NCI-H2107 (cell line): Measurements from ENCODE around the gene CMPK2.
"Not testable (repeated sequence)": the region's sequence is repeated elsewhere in the genome, so short reads cannot be mapped to it uniquely, and the experiment has no call there.

Experiments used
- DNase-seq: peaks from one replicate; lab custom pipeline; 2025; lab: John Stamatoyannopoulos, UW

The CMPK2 gene, protein sequence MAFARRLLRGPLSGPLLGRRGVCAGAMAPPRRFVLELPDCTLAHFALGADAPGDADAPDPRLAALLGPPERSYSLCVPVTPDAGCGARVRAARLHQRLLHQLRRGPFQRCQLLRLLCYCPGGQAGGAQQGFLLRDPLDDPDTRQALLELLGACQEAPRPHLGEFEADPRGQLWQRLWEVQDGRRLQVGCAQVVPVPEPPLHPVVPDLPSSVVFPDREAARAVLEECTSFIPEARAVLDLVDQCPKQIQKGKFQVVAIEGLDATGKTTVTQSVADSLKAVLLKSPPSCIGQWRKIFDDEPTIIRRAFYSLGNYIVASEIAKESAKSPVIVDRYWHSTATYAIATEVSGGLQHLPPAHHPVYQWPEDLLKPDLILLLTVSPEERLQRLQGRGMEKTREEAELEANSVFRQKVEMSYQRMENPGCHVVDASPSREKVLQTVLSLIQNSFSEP

DNA sequence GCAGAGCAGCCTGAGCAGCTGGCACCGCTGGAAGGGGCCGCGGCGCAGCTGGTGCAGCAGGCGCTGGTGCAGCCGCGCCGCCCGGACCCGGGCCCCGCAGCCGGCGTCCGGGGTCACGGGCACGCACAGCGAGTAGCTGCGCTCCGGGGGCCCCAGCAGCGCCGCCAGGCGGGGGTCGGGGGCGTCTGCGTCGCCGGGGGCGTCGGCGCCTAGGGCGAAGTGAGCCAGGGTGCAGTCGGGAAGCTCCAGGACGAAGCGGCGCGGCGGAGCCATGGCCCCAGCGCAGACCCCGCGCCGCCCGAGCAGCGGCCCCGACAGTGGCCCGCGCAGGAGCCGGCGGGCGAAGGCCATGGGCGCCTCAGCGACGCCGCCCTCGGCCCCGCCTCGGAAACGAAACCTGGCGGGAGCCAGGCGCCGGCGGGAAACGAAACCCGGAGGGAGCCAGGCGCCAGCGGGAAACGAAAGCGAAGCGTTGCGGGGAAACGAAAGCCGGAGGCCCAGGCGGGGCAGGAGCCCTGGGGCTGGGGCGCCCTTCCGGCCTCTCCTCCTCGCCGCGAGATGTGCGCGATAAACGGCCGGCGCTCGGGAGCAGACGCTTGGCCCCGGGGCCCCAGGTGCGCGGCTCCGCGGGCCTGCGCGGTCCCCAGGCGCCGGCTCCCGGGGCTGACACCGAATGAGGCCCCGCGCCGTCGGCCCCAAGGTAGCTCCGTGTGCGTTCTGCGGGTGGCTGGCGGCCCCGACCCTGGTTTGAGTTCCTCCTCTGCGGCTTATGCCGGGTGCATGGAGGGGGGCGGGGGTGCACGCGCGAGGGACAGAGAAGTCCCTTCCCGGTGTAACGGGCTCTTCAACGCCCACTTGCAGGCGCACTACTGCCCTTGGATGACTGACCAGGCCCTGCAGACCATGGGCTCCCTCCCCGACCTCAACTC lies at the start of gene CMPK2:
Gene CMPK2, minus strand, starts transcription at position 562 of the 929 bp plus-strand sequence. Its CDS starts 211 bp downstream, at position 351.
- peak; percentile 22 for DNase-seq

DNA sequence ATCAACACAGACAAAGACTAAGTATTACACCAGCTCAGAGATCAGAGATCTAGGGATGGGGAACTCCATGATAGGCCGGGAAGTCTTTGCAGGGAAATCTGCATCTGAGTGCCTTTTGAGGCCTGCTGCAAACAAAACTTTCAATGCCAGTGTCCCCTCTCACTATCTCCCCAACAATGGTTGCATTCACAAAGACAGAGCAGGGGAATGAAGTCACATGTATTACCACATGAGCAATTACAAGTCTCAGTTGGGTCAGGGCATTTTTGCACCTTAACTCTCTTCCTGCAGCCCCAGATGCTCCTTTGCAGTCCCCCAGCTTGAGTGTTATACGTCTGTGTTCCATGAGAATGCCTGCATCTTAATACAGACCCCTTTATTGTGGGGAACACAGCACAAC lies 49.7 kb upstream of the CMPK2 start:
- no peak for DNase-seq

DNA sequence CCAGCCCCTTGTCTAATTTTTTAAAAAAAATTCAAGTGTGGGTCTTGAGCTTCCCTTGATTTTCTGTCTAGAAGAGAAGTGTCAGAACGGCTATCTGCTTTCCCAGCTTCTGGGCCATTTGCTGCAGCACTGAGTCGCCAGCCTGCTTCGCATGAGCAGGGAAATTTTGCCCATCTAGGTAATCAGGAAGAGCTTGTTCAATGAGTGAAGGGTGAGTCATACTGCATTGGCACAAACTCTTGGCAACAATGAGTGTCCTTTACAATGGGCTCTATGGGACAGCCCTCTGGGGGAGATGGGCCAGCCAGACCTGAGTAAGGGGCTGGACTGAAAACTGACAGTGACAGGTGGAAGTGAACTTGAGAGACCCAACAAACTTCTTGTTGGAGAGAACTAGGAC lies 49.1 kb upstream of the CMPK2 start:
- no peak for DNase-seq

DNA sequence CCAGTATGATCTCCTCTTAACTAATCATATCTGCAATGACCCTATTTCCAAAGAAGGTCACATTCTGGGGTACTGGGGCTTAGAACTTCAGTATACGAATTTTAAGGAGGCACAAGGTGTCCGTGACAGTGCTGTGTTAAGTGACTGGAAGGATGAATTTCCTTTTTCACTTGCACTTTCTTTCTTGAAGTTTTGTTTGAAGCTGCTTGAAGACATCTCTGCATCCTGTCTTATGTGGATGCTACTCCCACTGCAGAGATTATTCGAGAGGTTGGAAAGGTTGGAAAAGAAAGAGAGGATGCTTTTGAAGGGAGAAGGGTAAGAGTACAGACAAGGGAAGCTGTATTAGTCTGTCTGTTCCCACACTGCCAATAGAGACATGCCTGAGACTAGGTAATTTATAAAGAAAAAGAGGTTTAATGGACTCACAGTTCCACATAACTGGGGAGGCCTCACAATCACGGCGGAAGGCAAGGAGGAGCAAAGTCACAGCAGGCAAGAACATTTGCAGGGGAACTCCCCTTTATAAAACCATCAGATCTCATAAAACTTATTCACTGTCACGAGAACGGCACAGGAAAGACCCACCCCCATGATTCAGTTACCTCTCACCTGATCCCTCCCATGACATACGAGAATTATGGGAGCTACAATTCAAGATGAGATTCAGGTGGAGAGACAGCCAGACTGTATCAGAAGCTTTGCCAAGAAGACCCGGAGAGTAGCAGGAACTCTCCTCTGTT lies 47.9 kb upstream of the CMPK2 start:
- DNase-seq: no peak

DNA sequence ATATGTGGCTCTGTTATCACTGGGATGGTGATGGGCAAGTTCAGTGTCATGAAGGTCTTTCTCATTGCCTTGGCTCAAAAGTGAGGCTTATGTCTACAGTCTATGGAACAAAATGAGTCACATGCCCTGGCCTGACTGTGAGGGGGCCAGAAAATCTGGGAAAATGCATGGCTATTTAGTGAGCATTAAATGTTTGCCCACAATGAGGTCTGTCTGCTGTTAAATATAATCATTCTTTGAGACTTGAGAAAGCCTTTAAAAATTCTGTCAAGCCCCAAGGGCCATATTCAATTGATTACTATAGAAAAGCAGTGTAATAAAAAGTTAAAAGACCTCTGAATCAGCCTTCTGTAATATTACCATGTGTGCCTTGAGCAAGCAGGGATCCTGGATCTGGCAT lies 46.0 kb upstream of the CMPK2 start:
- DNase-seq: no peak

DNA sequence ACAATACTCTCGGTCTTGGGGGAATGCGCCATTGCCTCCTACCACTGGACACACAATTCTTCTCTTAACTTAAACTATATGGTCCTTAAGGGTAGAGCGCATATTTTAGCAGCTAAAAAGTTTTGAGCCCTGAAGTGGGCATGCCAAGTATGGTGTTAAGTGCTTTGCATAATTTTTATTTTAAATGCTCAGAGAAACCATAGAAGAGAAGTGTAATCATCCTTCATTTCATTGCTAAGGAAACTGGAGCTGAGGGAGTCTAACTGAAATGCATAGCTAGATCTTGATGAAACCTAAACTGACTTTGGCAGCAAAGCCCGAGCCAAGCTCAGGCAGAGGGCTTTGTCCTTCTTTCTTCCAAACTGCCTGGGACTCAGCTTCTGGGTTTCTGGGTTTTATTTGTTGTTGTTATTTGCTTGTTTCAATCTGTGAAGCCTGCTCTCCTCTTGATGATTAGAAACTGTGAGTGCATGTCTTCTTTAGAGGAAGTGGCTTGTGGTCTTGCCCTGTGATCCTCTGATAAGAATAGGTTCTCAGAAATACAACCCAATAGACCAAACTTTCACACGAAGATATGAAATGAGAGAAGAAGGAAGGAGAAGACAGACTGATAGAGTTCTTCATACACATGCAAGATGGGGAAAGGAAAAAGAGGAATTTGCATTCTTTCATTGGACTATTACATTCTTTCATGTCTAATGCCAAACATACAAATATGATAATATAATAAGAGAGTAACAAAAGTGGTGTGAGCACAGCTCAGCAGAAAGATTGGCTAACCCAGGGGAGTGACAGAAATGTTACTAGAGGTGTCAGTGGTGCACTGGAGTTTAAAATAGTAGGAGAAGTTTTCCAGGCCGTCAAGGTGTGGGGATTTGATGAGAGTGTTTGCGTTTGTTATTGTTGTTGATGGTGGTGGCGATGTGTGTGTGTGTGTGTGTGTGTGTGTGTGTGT lies 44.0 kb upstream of the CMPK2 start:
- no peak for DNase-seq

DNA sequence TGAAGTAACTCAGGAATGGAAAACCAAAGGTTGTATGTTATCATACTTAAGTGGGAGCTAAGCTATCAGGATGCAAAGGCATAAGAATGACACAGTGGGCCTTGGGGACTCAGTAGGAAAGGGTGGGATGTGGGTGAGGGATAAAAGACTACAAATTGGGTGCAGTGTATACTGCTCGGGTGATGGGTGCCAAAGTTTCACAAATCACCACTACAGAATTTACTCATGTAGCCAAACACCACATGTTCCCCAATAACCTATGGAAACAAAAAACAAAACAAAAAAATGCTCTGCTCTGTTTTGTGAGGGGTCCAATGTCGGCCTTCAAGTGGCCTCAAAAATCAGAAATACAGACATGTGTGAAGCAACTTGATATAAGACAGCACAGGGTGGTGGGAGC lies 42.6 kb upstream of the CMPK2 start:
- no peak for DNase-seq

DNA sequence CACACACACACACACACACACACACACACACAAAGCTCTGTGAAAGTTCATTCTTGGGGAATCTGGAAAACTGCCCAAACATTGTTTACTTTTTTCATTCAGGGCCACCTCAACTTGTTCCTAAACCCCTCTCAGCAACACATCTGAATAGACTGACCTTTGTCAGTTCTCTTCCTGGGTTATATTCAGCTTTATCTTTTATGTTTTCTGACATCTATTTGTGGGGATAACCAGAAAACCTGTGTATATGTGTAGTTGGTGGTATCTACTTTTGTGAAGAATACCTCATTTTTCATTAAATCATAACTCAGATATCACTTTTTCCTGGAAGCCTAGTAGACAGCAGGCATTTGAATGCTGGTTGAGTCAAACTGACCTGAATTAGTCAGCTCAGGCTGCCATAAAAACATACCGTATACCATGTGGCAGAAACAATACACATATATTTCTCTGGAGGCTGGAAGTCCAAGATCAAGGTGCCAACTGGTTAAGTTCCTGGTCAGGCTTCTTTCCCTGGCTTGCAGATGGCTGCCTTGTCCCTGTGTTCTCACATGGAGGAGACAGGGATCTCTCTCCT lies 40.5 kb upstream of the CMPK2 start:
- DNase-seq: no peak

DNA sequence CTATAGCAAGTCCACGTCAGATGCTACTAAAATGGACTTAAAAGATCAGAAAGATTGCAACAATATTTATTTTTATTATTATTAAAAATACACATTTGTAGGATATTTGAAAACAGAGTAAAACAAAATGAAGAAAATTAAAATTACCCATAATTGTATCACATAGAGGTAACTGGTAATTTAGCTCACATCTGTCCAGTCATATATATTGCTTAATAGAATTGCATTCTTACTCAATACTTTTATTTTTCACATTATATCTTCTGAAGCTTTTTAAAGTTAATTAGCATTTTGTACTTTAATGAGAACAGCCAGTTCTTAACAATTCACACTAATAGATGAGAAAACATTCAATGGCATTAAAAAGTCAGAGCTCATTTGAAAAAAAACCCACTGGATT lies 40.0 kb upstream of the CMPK2 start:
- no peak for DNase-seq

DNA sequence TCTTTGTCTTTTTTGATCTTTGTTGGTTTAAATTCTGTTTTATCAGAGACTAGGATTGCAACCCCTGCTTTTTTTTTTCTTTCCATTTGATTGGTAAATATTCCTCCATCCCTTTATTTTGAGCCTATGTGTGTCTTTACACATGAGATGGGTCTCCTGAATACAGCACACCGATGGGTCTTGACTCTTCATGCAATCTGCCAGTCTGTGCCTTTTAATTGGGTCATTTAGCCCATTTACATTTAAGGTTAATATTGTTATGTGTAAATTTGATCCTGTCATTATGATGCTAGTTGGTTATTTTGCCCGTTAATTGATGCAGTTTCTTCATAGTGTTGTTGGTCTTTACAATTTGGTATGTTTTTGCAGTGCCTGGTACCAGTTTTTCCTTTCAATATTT lies 36.9 kb upstream of the CMPK2 start:
- not testable (repeated sequence) for DNase-seq

DNA sequence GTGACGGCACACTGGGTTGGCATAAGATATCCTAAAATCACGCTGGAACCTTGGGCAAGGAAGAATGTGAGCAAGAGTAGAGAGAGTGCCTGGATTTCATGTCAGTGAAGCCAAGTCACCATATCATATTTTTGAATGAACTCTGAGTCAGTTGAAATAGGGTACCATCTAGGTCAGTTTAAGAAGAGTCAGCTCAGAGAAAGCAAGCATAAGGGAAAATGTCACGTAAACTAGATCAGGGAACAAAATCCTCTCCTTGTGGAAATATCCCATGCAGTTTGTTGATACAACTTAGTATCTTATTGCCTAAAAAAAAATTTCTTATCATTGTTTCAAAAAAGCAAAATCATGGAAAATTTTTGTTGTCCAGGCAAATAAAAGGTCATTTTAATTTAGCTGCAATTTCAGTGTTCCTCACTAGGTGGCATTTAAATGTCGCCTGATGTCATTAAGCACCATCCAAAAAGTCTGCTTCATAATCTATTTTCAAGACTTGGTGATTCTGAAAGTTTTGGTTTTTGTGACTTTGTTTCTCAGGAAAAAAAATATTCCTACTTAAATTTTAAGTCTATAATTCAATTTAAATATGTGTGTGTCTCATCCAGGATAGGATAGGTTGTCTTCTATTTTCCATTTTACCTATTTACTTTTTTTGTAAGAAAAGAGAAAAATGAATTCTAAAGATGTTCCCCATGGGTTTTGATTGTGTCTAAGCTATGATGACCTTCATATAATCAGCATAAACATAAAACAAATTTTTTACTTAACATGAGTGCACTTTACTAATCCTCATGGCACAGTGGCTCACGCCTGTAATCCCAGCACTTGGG lies 31.4 kb upstream of the CMPK2 start:
- DNase-seq: no peak

DNA sequence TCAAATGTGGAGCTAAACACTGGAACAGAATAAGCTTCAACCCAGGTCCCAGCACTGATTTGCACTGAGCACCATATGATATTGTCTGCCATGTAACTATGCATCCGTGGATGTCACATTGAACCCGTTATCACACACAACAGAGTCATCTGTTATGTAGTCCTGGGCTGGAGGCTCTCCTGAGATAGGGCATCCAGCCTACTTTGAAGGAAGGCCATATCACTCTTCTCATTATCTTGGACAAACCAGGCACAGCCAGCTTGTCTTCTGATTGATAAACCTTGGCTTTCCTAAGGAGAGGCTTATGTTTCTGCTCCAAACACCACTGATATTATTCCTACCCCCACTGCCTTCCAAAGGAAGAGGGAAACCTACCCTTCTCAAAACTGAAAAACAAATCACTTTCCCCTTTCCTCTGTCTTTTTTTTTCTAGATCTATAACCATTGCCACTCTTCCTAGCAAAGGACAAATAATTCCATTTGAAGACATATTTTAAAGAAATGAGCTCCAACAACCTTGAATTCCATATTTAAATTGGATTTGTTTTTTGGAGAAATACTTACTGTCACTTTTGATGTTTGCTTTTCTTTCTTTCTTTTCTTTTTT lies 28.3 kb upstream of the CMPK2 start:
- no peak for DNase-seq

DNA sequence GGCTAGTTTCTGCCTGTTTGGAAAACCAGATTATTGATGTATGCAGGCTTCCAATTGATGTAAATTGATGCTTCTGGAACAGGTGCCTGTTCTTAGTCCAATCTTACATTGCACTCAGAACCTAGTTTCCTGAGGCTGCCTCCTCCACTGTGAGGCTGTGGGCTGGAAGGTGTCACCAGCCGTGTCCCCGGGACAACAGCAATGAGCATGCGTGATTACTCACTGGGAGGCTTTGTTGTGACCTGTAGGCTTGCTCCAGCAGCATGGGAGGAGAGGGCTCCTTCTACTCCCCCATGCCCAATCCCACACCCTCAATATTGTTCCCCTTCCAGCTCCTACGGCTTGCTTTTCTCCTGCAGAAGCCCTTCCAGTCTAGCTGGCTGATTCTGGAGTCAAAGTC lies 23.0 kb upstream of the CMPK2 start:
- no peak for DNase-seq

DNA sequence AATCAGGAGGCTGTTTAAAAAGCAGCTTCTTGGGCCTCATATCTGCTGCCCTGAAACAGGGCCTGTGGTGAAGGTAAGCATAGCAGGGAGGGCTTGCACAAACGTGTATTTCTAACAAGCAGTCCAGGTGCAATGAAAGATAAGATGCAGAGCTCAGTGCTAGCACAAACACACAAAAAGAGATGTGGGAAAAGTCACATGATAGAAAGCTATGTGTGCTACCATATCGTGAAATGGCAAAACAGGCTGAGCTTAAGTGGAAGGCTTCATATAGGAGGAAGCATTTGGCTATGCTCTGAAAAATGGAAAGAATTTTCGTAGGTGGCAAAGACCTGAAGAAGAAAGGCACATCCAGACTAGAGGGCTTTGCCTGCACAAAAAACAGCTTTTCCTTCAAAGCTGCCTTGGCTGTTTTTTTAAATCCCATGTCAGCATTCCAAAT lies 22.1 kb upstream of the CMPK2 start:
- DNase-seq: no peak

DNA sequence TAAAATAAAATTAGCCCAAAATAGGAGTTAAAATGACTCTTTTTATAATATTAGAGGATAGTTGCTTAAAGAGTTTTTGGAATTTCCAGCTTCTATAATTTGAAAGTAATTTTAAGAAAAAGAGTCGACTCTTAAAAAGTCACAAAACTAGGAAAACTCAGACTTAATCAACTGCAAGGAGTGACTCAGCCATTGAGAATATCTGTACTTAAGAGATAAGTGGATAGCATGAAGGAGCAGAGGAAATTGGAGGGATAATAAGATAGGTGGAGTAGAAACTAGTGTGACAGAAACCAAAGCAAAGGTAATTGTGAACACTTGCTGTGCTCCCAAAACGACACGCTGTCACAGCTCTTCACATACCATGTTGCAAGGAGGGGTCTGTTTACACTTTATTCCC lies 20.3 kb upstream of the CMPK2 start:
- no peak for DNase-seq

DNA sequence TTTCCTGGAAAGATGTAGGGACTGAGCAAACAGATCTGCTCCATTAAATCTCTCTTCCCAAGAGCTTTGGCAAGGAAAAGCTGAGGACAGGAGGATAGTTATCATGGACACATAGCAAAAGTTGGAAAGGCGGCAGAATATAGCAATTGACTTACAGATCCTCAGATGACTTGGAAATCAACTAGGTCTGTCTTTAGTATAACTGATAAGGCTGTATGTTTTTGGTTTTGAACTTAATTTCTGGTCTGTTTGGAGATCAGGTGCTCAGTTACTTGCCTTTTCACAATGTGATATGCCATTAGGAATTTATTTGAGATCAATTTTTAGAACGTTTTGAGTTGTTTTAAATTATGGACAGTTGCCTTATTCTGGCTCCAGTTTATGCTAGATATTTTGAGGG lies 19.8 kb upstream of the CMPK2 start:
- DNase-seq: no peak

DNA sequence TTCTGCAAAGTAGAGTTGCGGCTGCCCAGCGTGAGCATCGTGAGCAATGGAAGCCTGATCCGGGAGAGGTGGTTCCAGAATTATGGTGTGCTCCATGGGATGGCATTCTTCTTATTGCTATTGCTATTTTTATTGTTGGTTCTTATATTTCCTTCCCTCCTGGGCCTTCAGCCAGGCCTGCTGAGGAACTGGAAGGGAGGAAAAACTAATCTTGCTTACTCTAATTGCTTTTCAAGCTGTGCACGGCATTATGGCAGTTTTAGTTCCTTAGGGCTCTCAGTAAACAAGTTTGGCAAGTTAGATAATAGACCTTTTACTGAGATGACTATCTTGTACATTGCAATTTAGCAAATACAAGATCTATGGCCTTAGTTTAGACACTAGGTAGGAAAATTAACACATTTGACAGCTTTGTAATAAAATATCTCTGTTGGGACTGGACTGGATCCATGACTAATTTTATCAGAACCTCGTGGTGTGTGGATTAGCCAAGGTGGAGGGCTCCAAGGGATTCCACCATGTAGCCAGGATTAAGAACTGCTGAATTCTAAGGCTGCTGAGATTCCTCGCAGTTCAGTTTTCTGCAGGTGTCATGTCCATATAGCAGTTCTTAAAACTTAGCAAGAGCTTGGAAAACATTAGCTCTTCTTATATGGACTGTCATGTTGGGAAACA lies 17.9 kb upstream of the CMPK2 start:
- no peak for DNase-seq

DNA sequence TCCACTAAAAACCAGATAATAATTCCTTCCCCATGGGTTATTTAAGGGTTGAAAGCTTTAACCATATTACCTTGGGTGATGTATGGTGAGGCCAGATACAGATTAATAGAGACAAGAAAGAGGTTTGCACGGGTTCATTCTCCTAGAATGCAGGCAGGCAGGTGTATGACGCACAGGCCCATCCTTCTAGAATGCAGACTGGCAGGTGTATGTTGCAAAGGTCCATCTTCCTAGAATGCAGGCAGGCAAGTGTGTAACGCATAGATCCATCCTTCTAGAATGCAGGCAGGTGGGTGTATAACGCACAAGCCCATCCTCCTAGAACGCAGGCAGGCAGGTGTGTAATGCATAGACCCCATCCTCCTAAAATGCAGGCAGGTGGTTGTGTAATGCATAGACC lies 15.8 kb upstream of the CMPK2 start:
- no peak for DNase-seq

DNA sequence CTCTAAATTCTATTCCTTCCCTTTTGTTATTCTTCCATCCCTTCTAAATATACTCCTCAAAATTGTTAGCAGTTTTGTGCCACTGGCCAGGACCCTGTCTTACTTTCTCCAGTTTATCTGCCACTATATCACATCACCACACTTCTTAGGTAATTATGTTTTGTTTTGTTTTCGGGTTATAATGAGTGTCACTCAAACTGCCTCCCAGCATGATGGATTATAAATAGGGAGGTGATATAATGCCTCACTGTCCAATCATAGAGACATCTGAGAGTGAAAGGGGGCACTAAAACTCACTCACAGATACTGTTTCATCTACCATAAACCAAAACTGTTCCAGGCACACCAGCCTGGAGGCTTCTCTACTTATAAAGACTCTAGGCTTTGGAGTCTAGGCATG lies 15.3 kb upstream of the CMPK2 start:
- no peak for DNase-seq
